GM18526 (cell line): Measurements from ENCODE around the gene LRP3.

Source experiments
- POLR2A ChIP-seq: IDR thresholded peaks from 3 replicates; pipeline ENCODE4 v1.6.1; 2011; ENCODE audit not compliant: insufficient read length; ENCODE audit errors: extremely low read depth

The LRP3 gene

GRCh38 chr19:33220735-33221134 is 26.6 kb downstream of the LRP3 start:
- no peak for TF ChIP-seq POLR2A

- TF ChIP-seq POLR2A = no peak
Measured at GRCh38 chr19:33221638-33222037, 27.5 kb downstream of the LRP3 start.

GRCh38 chr19:33224694-33225457 is 30.7 kb downstream of the LRP3 start:
- no peak for TF ChIP-seq POLR2A

- no peak for TF ChIP-seq POLR2A
Measured at GRCh38 chr19:33225458-33225926, 31.4 kb downstream of the LRP3 start, which contains the start of gene SLC7A10. Gene SLC7A10, minus strand, starts transcription at chr19:33225850. Its CDS starts 147 bp downstream, at chr19:33225703.

GRCh38 chr19:33226550-33227241 is 32.6 kb downstream of the LRP3 start:
- no peak for TF ChIP-seq POLR2A

- TF ChIP-seq POLR2A = no peak
Measured at GRCh38 chr19:33227242-33227650, 33.1 kb downstream of the LRP3 start.

GRCh38 chr19:33227870-33228599 is 33.9 kb downstream of the LRP3 start:
- no peak for TF ChIP-seq POLR2A

GRCh38 chr19:33229962-33230361 is 35.8 kb downstream of the LRP3 start:
- TF ChIP-seq POLR2A = no peak

GRCh38 chr19:33231511-33231910 is 37.4 kb downstream of the LRP3 start:
- no peak for TF ChIP-seq POLR2A

- no peak for TF ChIP-seq POLR2A
Measured at GRCh38 chr19:33232656-33233055, 38.5 kb downstream of the LRP3 start.

GRCh38 chr19:33233056-33233873 is 39.1 kb downstream of the LRP3 start:
- TF ChIP-seq POLR2A = no peak

GRCh38 chr19:33234092-33234491 is 40.0 kb downstream of the LRP3 start:
- TF ChIP-seq POLR2A = no peak

- TF ChIP-seq POLR2A = no peak
Measured at GRCh38 chr19:33234736-33235135, 40.6 kb downstream of the LRP3 start.

- TF ChIP-seq POLR2A = no peak
Measured at GRCh38 chr19:33235269-33235995, 41.3 kb downstream of the LRP3 start.
